HCT116 (cell line): ENCODE data around the gene TAC3. TPM values are rescaled to one million over a fixed set of nuclear protein-coding genes. Genes with fewer than 3 reads are reported as not detected.

ENCODE experiments used
- ATAC-seq: fragments of 200-7000 bp; cut with Tn5 transposase; 2 replicates; pipeline ENCODE4 v1.9.1; 2020; ENCODE audit warnings: mild to moderate bottlenecking, moderate library complexity
- BruUV-seq: library from RNA; stranded (reverse); fragments of 400-500 nt; replicated peaks from 2 replicates; lab custom pipeline; 2021; lab: Mats Ljungman, UMichigan
- CTCF ChIA-PET: fragments of 300-600 bp; sonication (Branson Sonifier 250); formaldehyde crosslinking; loops from one replicate; lab custom pipeline; 2021; ENCODE audit warnings: antibody characterized with exemption; lab: Charles Lee
- POLR2A ChIA-PET: fragments of 300-600, 350-600 bp; sonication (Branson Sonifier 250); formaldehyde crosslinking; loops from one replicate; lab custom pipeline; 2021; ENCODE audit warnings: antibody characterized with exemption; lab: Charles Lee
- RAD21 ChIA-PET, 2 experiments: fragments of 300-600 bp; sonication (Branson Sonifier 250); formaldehyde crosslinking; loops; one replicate each; lab custom pipeline; 2023; ENCODE audit warnings: low total read pairs in 2 of 2; ENCODE audit not compliant: uncharacterized antibody in 2 of 2, unreplicated experiment in 2 of 2, low non-redundant PET in 1 of 2; lab: Charles Lee
- DNase-seq: peaks from one replicate; pipeline ENCODE4 v3.0.0-alpha.2; 2010; ENCODE audit warnings: low read depth, low spot score
- H2AFZ ChIP-seq: fragments of 200-600 bp; shearing (Covaris generic), sonication (generic); 2 replicates; pipeline ENCODE4 v1.6.1; 2017; ENCODE audit warnings: low read depth, mixed run types, mixed read lengths, antibody characterized with exemption, low read length; ENCODE audit not compliant: poor library complexity, severe bottlenecking
- H3K27ac ChIP-seq: 2 replicates; pipeline ENCODE4 v1.5.1; 2012; ENCODE audit warnings: low read depth, low read length
- H3K27me3 ChIP-seq: fragments of 200-600 bp; sonication (generic); 2 replicates; pipeline ENCODE4 v1.6.1; 2016; ENCODE audit warnings: mixed run types, low read length, mixed read lengths; ENCODE audit not compliant: insufficient read depth
- H3K36me3 ChIP-seq, 2 experiments: fragments of 200-500 bp in 1 of 2; fragments of 200-600 bp in 1 of 2; sonication (Bioruptor generic) in 1 of 2; sonication (generic) in 1 of 2; 2 replicates each; pipeline versions ENCODE4 v1.5.1 to v1.6.1; 2014 to 2016; ENCODE audit warnings: low read length in 2 of 2, inconsistent platforms in 1 of 2, mixed read lengths in 1 of 2, mixed run types in 1 of 2; ENCODE audit not compliant: insufficient read depth in 2 of 2, control insufficient read depth in 1 of 2
- H3K4me1 ChIP-seq, 2 experiments: fragments of 200-600 bp in 1 of 2; sonication (generic) in 1 of 2; 2 replicates each; pipeline versions ENCODE4 v1.5.1 to v1.6.1; 2012 to 2017; ENCODE audit warnings: low read length in 2 of 2, inconsistent platforms in 1 of 2, mild to moderate bottlenecking in 1 of 2, mixed read lengths in 1 of 2, mixed run types in 1 of 2, moderate library complexity in 1 of 2; ENCODE audit not compliant: insufficient read depth in 2 of 2, control insufficient read depth in 1 of 2
- H3K4me2 ChIP-seq: fragments of 200-600 bp; sonication (generic); 2 replicates; pipeline ENCODE4 v1.6.1; 2017; ENCODE audit warnings: mixed run types, low read length, mixed read lengths
- H3K4me3 ChIP-seq, 2 experiments: fragments of 200-600 bp in 1 of 2; sonication (generic) in 1 of 2; replicated peaks in 1 of 2; 2 replicates each; pipeline ENCODE4 v1.5.1; 2011 to 2016; ENCODE audit warnings: low read length in 2 of 2, control low read depth in 1 of 2, low read depth in 1 of 2, mild to moderate bottlenecking in 1 of 2, mixed read lengths in 1 of 2, mixed run types in 1 of 2
- H3K79me2 ChIP-seq: fragments of 200-600 bp; sonication (generic); 2 replicates; pipeline ENCODE4 v1.6.1; 2017; ENCODE audit warnings: mild to moderate bottlenecking, mixed run types, low read length, moderate library complexity, mixed read lengths; ENCODE audit not compliant: insufficient read depth
- H3K9ac ChIP-seq: fragments of 200-600 bp; sonication (generic); 2 replicates; pipeline ENCODE4 v1.6.1; 2016; ENCODE audit warnings: low read length, mixed read lengths
- H3K9me2 ChIP-seq: fragments of 200-600 bp; sonication (generic), shearing (Covaris generic); 2 replicates; pipeline ENCODE4 v1.6.1; 2017; ENCODE audit warnings: mixed run types, mild to moderate bottlenecking, moderate library complexity; ENCODE audit not compliant: insufficient read depth
- H3K9me3 ChIP-seq, 2 experiments: fragments of 200-500 bp in 1 of 2; fragments of 200-600 bp in 1 of 2; sonication (Bioruptor generic) in 1 of 2; sonication (generic) in 1 of 2; 2 replicates each; pipeline ENCODE4 v1.6.1; 2014 to 2017; ENCODE audit warnings: low read length in 2 of 2, mixed read lengths in 2 of 2, inconsistent platforms in 1 of 2, low read depth in 1 of 2, mild to moderate bottlenecking in 1 of 2, mixed run types in 1 of 2, moderate library complexity in 1 of 2; ENCODE audit not compliant: control insufficient read depth in 1 of 2, insufficient read depth in 1 of 2
- H4K20me1 ChIP-seq: fragments of 200-600 bp; sonication (generic), shearing (Covaris generic); 2 replicates; pipeline ENCODE4 v1.6.1; 2017; ENCODE audit warnings: mixed run types, mild to moderate bottlenecking, moderate library complexity; ENCODE audit not compliant: insufficient read depth
- CEBPB ChIP-seq: IDR thresholded peaks from 2 replicates; pipeline ENCODE4 v1.6.1; 2012; ENCODE audit warnings: low read depth
- CTCF ChIP-seq, 3 experiments: fragments of 200-600 bp in 1 of 3; sonication (generic) in 1 of 3; IDR thresholded peaks in 2 of 3; conservative IDR thresholded peaks in 1 of 3; 2 replicates each; pipeline ENCODE4 v1.5.1; 2012 to 2017; ENCODE audit warnings: low read depth in 2 of 3, low read length in 2 of 3, antibody characterized with exemption in 1 of 3, borderline replicate concordance in 1 of 3, control low read depth in 1 of 3, mild to moderate bottlenecking in 1 of 3, mixed read lengths in 1 of 3, mixed run types in 1 of 3, moderate library complexity in 1 of 3; ENCODE audit not compliant: insufficient read depth in 1 of 3
- EGR1 ChIP-seq: IDR thresholded peaks from 2 replicates; pipeline ENCODE4 v1.6.1; 2012; ENCODE audit warnings: low read depth
- ELF1 ChIP-seq: IDR thresholded peaks from 2 replicates; pipeline ENCODE4 v1.6.1; 2012; ENCODE audit warnings: low read depth, borderline replicate concordance
- EZH2phosphoT487 ChIP-seq: fragments of 200-600 bp; IDR thresholded peaks from 2 replicates; pipeline ENCODE4 v1.6.1; 2018; ENCODE audit warnings: antibody characterized with exemption, borderline replicate concordance
- FOSL1 ChIP-seq: IDR thresholded peaks from 2 replicates; pipeline ENCODE4 v1.6.1; 2012; ENCODE audit warnings: low read depth
- JUND ChIP-seq: IDR thresholded peaks from 2 replicates; pipeline ENCODE4 v1.6.1; 2012
- MAX ChIP-seq: IDR thresholded peaks from 2 replicates; pipeline ENCODE4 v1.6.1; 2012
- POLR2A ChIP-seq: IDR thresholded peaks from 2 replicates; pipeline ENCODE4 v1.7.0; 2011; ENCODE audit warnings: borderline replicate concordance; ENCODE audit not compliant: insufficient read depth, insufficient read length; ENCODE audit errors: extremely low read depth
- POLR2AphosphoS5 ChIP-seq: IDR thresholded peaks from 2 replicates; pipeline ENCODE4 v1.6.1; 2011; ENCODE audit warnings: mild to moderate bottlenecking, low read depth, low read length, moderate library complexity
- REST ChIP-seq: IDR thresholded peaks from 2 replicates; pipeline ENCODE4 v1.6.1; 2012; ENCODE audit warnings: low read depth
- SP1 ChIP-seq: IDR thresholded peaks from 2 replicates; pipeline ENCODE4 v1.6.1; 2012; ENCODE audit warnings: low read depth
- SRF ChIP-seq: IDR thresholded peaks from 2 replicates; pipeline ENCODE4 v1.6.1; 2012; ENCODE audit warnings: low read depth
- ZBTB33 ChIP-seq: IDR thresholded peaks from 2 replicates; pipeline ENCODE4 v1.6.1; 2011; ENCODE audit warnings: mild to moderate bottlenecking, low read length, moderate library complexity; ENCODE audit not compliant: insufficient replicate concordance; ENCODE audit errors: extremely low read depth
- ZFX ChIP-seq: fragments of 450-650 bp; IDR thresholded peaks from 2 replicates; pipeline ENCODE4 v1.6.1; 2017
- ZNF274 ChIP-seq: fragments of 200-500 bp; sonication (Bioruptor generic); IDR thresholded peaks from 2 replicates; pipeline ENCODE4 v1.6.1; 2014; ENCODE audit warnings: mild to moderate bottlenecking, low read depth, low read length, inconsistent platforms
- intact Hi-C: fragments of 100-400 bp; cut with micrococcal nuclease; formaldehyde crosslinking; loops from 2 replicates; pipeline ENCODE4 v1.10.0; 2022
- total RNA-seq: library from RNA; stranded (reverse); gene quantifications from one replicate; pipeline ENCODE4 v1.2.1, GENCODE V29; 2021; ENCODE audit not compliant: unreplicated experiment

TAC3 gene
- total RNA-seq, 1 experiment from 2014 or later, result not detected

GRCh38 chr12:57063991-57064685, 47.8 kb upstream of the TAC3 start (continued):
- TF ChIP-seq REST (no peak), SP1 (no peak), SRF (no peak), ZFX (no peak), ELF1 (no peak)

- no TSS peak for BruUV-seq
- Histone ChIP-seq H4K20me1 (no peaks in the 10 kb centered on the region), H3K27ac (no peak overlapping the region), H2AFZ (no peak overlapping the region), H3K36me3 (peaks cover 18 to 38% of the 10 kb centered on the region in 2 experiments), H3K4me2 (no peak overlapping the region), H3K4me1 (no peaks in the 10 kb centered on the region), H3K4me3 (no peak overlapping the region), H3K79me2 (no peaks in the 10 kb centered on the region), H3K27me3 (no peaks in the 10 kb centered on the region), H3K9me3 (no peaks in the 10 kb centered on the region), H3K9me2 (no peaks in the 10 kb centered on the region), H3K9ac (no peak overlapping the region)
- TF ChIP-seq FOSL1 (no peak), CTCF (IDR thresholded peaks at IDR 0.05 in 2 of 3, conservative IDR thresholded peaks at IDR 0.05 in 1 of 3; ENCODE audit: borderline replicate concordance in 1 of 3, insufficient read depth in 1 of 3, low read depth in 2 of 3, low read length in 2 of 3) (no peak), POLR2AphosphoS5 (no peak), ZBTB33 (no peak), MAX (no peak), CEBPB (no peak), ZNF274 (no peak), EZH2phosphoT487 (no peak), ELF1 (no peak), JUND (no peak), EGR1 (no peak), POLR2A (no peak)
- ATAC-seq (no peak), DNase-seq (no peak)
- intact Hi-C loops, result no loop called here
- ChIA-PET POLR2A (no interaction called here), CTCF (interaction anchor here (1.4 kb wide), 1 partner anchor 50 kb away, joined by 8 read pairs; no protein-coding TSS in a partner anchor), RAD21 (no interaction called here)
Measured at GRCh38 chr12:57058454-57058853, 42.1 kb upstream of the TAC3 start.
